SHP77 treated with DMSO at 0.1 percent for 48 hours (cell line): Measurements from ENCODE around the gene DDIT3.
A peak's percentile ranks its signal among the peaks of the same experiment; 100 is the strongest.
"Not testable (repeated sequence)": the region's sequence is repeated elsewhere in the genome, so short reads cannot be mapped to it uniquely, and the experiment has no call there.

Experiments
- DNase-seq: peaks from one replicate; lab custom pipeline; 2025; lab: John Stamatoyannopoulos, UW

Gene DDIT3

GRCh38 chr12:57513266-57513665 is 7.0 kb downstream of the DDIT3 start:
- no peak for DNase-seq

GRCh38 chr12:57512665-57513064 is 7.6 kb downstream of the DDIT3 start:
- no peak for DNase-seq

GRCh38 chr12:57511588-57512325 is 8.6 kb downstream of the DDIT3 start:
- DNase-seq = no peak

- no peak for DNase-seq
Measured at GRCh38 chr12:57511161-57511560, 9.2 kb downstream of the DDIT3 start.

- DNase-seq = not testable (repeated sequence)
Measured at GRCh38 chr12:57507796-57508195, 12.5 kb downstream of the DDIT3 start.

GRCh38 chr12:57506541-57506940 is 13.8 kb downstream of the DDIT3 start:
- not testable (repeated sequence) for DNase-seq

- not testable (repeated sequence) for DNase-seq
Measured at GRCh38 chr12:57502311-57502969, 17.9 kb downstream of the DDIT3 start.

- no peak for DNase-seq
Measured at GRCh38 chr12:57500213-57500612, 20.1 kb downstream of the DDIT3 start.

GRCh38 chr12:57498571-57498970 is 21.7 kb downstream of the DDIT3 start:
- no peak for DNase-seq

GRCh38 chr12:57498132-57498502 is 22.2 kb downstream of the DDIT3 start:
- no peak for DNase-seq

GRCh38 chr12:57497223-57498131 is 22.8 kb downstream of the DDIT3 start:
- no peak for DNase-seq

GRCh38 chr12:57496822-57497221 is 23.5 kb downstream of the DDIT3 start:
- no peak for DNase-seq

GRCh38 chr12:57495051-57495701 is 25.1 kb downstream of the DDIT3 start:
- DNase-seq = not testable (repeated sequence)

GRCh38 chr12:57491393-57492280 is 28.7 kb downstream of the DDIT3 start:
- DNase-seq = no peak

- no peak for DNase-seq
Measured at GRCh38 chr12:57490126-57490525, 30.2 kb downstream of the DDIT3 start.

GRCh38 chr12:57489157-57489641 is 31.1 kb downstream of the DDIT3 start:
- DNase-seq = no peak

GRCh38 chr12:57488402-57489156 is 31.7 kb downstream of the DDIT3 start:
- no peak for DNase-seq

GRCh38 chr12:57487597-57488401 is 32.5 kb downstream of the DDIT3 start, which contains the start of gene MARS1:
Gene MARS1 (plus strand): TSS chr12:57488068. CDS start chr12:57488091, 23 bp downstream.
- DNase-seq = peak; percentile 97

- DNase-seq = no peak
Measured at GRCh38 chr12:57487055-57487596, 33.2 kb downstream of the DDIT3 start.
